ENCODE measurements around the gene GALNT2.
A peak's percentile ranks its signal among the peaks of the same experiment; 100 is the strongest.

GALNT2 gene

GRCh38 chr1:230136453-230137336, 69.7 kb downstream of the GALNT2 start:
- DNase-seq: no peak

- no peak for DNase-seq
Observed at GRCh38 chr1:230137337-230137815, 70.3 kb downstream of the GALNT2 start.

- DNase-seq: no peak
Observed at GRCh38 chr1:230138561-230139239, 71.7 kb downstream of the GALNT2 start.

DNA sequence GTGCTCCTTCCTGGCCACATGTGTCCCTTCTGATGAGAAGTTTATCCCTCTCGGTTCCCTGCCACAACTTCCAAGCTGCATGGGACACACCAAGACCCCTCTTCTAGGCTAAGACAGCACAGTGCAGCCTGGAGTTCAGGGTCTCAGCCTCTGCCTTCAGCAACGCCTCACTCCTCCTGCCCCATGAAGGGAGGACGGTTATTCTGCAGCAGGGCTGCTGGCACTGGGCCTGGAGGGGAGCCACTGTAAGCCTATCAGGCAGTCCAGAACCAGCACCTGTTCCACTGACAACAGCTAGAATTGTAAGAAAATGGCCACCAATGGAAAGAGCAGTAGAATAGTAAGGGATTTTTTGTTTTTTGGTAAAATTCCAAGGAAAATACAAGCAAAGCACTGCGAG, 72.3 kb downstream of the GALNT2 start:
- DNase-seq: no peak

GRCh38 chr1:230139741-230140140, 72.7 kb downstream of the GALNT2 start:
- DNase-seq: no peak

GRCh38 chr1:230140221-230141020, 73.4 kb downstream of the GALNT2 start:
- DNase-seq: no peak

DNA sequence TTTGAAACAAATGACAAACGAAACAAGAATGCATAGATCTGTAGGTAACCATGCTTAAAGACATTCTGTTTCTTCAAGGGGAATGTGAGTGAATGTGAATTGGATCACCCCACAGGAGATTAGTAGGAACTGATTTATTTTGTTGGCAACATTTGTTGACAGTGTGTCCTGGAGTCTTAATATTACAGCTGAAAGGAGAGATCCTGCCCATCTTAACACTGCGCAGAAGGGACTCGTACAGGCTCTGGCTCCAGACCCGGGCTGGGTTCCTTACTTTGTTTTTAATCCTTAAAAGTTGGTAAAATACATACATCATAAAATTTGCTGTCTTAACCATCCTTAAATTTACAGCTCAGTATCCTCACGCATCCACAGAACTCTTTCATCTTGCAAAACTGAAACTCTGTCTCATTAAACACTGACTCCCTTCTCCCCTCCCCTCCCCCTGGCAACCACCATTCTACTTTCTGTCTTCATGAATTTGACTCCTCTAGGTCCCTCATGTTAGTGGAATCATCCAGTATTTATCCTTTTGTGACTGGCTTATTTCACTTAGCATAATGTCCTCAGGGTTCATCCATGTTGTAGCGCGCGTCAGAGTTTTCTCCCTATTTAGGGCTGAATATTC, 74.1 kb downstream of the GALNT2 start:
- no peak for DNase-seq

GRCh38 chr1:230141797-230142607, 75.0 kb downstream of the GALNT2 start:
- DNase-seq: no peak

GRCh38 chr1:230142608-230143210, 75.7 kb downstream of the GALNT2 start:
- DNase-seq: no peak

DNA sequence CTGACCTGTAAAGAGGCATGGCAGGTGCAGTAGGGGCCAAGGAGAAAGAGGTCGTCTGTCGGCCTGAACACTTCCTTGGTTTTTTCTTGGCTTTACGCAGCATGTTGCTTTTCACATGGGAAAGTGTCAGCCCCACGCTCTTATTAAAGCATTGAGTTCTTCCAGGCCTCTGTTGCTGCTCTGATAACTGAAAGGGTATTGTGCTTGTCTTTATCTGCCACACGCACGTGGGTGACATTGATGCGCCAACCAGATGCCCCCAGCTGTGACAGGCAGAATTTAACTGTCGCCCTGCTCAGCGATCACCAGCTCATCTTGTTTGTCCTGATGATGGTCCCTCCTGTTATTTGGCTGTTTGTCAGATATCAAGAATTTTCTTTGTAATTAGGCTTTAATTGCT, 76.5 kb downstream of the GALNT2 start:
- no peak for DNase-seq

DNA sequence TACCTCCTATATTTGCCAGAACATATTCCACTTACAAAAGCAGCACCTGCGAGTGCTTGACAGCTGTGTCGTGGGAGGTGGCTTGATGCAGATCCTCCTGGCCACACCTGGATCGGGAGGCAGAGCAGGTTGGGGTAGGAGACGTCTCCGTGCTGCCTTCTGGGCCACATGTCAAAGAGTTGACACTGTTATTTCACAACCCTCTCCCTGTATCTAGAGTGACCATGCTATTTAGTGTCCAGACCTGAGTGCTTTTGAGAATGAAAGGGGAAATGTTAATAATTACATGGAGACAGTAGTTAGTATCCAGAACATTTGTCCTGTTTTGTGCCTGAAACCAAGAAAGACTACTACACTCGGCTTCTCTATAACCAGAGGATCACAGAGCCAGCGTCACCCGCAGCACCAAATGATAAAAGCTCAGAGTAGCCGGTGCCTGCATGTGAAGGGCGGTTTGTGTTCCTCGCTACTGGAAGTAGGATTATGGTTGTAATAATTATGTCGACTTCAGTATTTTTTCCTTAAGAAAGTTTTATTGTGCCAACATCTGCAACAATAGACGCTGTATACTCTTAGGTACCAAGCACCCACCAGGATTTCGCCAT, 77.1 kb downstream of the GALNT2 start:
- DNase-seq: no peak

- no peak for DNase-seq
Observed at GRCh38 chr1:230144758-230145504, 77.9 kb downstream of the GALNT2 start.

GRCh38 chr1:230145505-230145899, 78.5 kb downstream of the GALNT2 start:
- peak in 1 of 2 donors; percentile 32 for DNase-seq

DNA sequence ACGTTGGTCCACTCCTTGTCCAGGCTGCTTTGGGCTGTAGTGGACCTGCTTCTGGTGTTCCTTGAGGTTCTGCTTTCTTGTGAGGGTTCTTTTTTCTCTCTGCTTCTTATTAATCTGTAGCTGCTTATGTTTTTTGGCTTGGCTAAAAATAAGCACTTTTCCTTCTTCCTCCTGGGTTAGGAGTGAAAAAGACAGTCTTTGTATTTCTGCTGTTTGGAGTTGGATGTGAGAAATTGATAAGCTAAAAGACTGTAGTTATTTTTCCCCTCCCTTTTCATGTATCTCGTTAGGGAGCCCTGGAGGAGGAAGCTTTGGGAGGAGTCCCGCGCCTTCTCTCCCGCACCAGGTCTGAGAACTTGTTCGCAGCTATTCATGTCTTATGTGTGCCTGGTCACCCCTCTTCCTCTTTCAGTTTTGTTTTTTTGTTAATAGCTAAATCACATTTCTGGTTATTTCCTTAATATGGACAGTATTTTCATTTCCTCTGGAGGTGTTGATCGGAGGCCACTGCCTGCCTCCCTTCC, 79.0 kb downstream of the GALNT2 start:
- peak in 1 of 2 donors; percentile 34 for DNase-seq

DNA sequence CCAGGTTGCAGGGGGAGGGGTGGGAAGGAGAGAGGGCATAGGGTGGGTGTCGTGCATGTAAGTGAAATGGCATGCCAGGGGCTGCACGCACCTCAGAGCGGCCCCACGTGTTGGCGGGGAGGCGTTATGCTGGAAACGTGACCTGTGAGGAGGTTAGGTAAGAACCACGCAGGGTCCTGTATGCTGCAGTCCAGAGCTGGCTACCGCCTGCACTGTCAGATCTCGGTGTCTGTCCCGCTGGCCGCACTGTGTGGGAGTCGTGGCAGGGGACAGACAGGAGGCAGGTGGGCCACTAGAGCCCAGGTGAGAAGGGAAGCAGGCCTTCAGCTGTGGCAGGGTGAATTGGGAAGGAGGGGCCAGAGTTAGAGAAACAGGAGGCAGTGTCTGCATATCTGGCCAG, 79.7 kb downstream of the GALNT2 start:
- DNase-seq: no peak

- DNase-seq: no peak
Observed at GRCh38 chr1:230147253-230148125, 80.5 kb downstream of the GALNT2 start.

GRCh38 chr1:230148126-230148652, 81.2 kb downstream of the GALNT2 start:
- no peak for DNase-seq

DNA sequence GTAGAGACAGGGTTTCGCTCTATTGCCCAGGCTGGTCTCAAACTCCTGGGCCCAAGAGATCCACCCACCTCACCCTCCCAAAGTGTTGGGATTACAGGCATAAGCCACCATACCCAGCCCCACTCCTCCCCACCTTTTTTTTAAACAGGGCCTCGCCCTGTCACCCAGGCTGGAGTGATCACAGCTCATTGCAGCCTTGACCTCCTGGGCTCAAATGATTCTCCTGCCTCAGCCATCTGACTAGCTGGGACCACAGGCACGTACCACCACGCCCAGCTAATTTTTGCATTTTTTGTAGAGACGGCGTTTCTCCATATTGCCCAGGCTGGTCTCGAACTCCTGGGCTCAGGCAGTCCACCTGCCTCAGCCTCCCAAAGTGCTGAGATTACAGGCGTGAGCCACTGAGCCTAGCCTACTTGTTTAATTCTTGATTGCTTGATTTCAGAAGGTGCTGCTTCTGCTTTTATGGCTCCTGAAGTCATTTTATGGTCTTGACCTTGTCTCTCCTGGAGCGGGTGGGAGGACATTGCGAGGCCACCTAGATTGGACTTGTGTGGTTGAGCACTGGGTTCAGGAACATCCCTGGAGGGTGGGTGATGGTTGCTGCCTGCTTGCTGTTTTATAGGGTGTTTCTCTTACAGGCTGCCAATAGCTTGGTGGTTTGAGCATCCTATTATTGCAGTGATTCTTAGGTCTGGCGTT, 81.9 kb downstream of the GALNT2 start:
- DNase-seq: no peak

Data from CD4-positive, alpha-beta T cell treated with Interleukin-4 for 1 hour (primary cell).